ENCODE results near the gene PTPRE. TPM values are rescaled to one million over a fixed set of nuclear protein-coding genes. Genes with fewer than 3 reads are reported as not detected.

Gene PTPRE
- total RNA-seq, 1 donor from 2014 or later: 1.6 TPM

GRCh38 chr10:127907411-127908105 lies 655 bp downstream of the PTPRE start:
- ATAC-seq (peak; percentile 30), DNase-seq (ENCODE audit: low spot score) (no peak)

DNA sequence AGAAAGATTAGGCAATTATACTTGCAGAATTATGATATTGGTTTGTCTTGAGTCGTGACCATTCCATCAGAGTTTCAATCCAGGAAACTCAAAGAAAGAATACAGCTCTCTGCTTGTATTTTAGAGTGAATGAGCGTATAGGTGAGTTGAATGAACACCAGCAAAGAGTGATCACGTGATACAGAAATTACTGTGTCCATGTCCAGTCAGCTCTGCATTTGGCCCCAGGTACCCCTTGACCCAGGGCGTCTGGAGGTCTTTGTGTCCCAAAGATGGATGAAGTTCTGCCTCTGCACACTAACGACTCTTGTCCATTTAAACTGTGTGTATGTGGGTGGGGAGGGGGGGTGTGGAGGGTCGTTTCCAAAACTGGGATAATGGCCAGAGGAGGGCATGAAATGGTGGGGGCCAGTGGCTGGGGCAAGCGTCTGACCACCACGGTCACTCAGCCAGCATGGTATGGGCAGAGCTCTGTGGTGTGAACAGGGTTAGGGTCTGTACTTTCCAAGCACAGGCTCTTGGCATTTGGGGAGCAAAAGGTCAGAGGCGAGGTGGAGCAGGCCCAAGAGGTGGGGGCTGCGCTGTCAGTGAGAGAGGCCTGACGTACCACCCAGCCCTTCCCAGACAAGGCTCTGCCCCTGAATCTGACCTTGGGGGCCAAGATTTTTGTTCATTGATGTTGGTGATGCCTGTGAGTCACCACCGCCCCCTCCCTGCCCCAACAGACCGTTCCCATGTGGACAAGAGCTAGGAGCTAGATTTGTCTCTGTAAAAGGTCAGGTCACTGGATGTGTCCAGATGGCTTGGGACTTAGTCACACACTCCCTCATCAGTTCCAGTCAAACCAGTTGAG lies 1.4 kb downstream of the PTPRE start:
- DNase-seq (ENCODE audit: low spot score) (no peak), ATAC-seq (no peak)

GRCh38 chr10:127908959-127909267 lies 2.0 kb downstream of the PTPRE start:
- no peak for ATAC-seq
- no peak for DNase-seq (ENCODE audit: low spot score)

DNA sequence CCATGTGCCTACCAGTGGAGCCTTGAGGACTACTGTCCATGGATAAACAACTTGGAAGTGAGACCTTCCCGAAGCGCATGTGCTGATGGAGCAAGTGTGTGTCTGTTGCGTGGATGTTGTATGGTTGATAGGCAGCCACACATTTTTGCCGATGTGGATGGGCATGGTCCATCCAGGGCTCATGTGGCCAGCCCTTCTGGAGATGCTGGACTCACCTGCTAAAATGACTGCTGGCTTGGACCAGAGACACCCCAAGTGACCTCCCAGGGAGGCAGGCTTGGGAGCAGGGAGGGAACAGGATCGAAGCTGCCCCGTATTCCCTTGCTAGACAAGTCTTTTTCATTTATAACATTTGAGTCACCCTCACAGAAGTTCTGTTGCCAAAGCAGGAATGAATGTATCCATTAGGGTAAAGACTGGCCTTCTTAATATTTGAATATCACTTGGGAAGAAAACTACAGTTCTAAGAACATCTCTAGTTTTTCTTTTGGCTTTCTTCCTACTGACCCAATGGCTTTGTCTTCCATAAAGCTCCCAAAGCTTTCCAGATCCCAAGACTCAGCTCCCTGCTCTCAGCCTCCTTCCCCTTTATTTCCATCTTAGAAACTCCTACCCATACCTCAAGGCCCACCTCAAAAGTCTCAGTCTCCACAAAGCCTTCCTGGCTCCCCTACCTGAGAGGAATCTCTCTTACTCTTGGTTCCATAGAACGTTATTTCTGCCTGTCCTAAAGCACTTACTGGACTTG lies 3.0 kb downstream of the PTPRE start:
- no peak for DNase-seq (ENCODE audit: low spot score)
- no peak for ATAC-seq

DNA sequence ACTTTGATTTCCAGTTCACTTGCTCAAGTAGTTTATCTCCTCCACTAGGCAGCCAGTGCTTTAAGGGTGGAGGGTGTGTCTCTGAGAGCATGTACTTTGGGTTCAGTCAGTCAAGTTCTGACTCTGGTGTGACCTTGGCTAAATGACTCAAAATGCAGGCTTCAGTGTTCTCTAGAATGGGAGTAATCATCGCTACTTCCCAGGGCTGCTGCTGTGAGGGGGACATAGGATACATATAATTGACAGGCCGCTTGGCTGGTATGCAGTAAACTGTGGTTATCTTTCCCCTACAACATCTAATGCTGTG lies 3.5 kb downstream of the PTPRE start:
- DNase-seq (ENCODE audit: low spot score): no peak
- ATAC-seq: no peak

GRCh38 chr10:127911218-127911866 lies 4.4 kb downstream of the PTPRE start:
- ATAC-seq (no peak), DNase-seq (ENCODE audit: low spot score) (no peak)

GRCh38 chr10:127911867-127912257 lies 5.0 kb downstream of the PTPRE start:
- DNase-seq (ENCODE audit: low spot score): no peak
- ATAC-seq: no peak

- ATAC-seq (no peak), DNase-seq (ENCODE audit: low spot score) (no peak)
Measured at GRCh38 chr10:127912607-127913367, 5.9 kb downstream of the PTPRE start.

- DNase-seq (ENCODE audit: low spot score): no peak
- no peak for ATAC-seq
Measured at GRCh38 chr10:127913368-127913759, 6.5 kb downstream of the PTPRE start.

- DNase-seq (ENCODE audit: low spot score): no peak
- ATAC-seq: no peak
Measured at GRCh38 chr10:127915324-127915723, 8.4 kb downstream of the PTPRE start.

DNA sequence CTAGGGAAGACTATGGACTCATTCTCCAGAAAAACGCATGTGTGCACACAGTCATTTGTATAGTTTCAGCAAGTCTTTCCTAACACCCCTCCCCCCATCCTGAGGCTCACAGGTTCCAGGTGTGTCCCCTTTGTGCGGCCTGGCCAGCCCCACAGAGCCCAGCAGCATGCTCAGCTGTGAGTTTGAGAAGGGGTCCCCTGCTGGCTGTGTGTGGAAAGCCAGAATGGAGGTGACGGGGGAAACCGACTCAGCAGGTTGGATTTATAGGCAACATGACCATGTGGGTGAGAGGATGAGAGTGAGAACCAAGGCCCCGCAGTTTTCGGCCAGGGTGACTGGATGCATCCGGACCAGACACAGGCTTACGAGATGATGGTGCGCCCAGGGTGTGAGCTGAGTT lies 9.9 kb downstream of the PTPRE start:
- ATAC-seq (no peak), DNase-seq (ENCODE audit: low spot score) (no peak)

DNA sequence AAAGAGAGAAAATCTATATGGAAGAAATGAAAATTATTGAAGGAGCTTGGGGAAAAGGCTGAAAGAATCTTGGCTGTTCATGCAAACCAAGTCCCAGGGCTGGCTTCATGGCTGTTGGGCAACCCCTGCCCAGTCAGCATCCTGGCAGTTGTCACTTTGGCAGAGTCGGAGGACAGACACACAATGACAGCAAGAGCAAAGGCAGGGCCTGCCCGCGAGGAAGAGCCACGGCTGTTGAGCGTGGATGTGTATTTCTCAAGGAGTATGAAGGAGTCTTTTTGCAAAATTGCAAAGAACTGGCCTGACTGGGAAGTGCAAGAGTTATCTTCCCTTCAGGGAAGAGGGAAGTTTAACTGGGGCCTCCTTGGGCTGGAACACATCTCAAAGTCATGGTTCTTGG lies 11.7 kb downstream of the PTPRE start:
- ATAC-seq: peak; percentile 29
- DNase-seq (ENCODE audit: low spot score): no peak

- DNase-seq (ENCODE audit: low spot score): no peak
- ATAC-seq: peak; percentile 26
Measured at GRCh38 chr10:127919418-127920271, 12.7 kb downstream of the PTPRE start.

DNA sequence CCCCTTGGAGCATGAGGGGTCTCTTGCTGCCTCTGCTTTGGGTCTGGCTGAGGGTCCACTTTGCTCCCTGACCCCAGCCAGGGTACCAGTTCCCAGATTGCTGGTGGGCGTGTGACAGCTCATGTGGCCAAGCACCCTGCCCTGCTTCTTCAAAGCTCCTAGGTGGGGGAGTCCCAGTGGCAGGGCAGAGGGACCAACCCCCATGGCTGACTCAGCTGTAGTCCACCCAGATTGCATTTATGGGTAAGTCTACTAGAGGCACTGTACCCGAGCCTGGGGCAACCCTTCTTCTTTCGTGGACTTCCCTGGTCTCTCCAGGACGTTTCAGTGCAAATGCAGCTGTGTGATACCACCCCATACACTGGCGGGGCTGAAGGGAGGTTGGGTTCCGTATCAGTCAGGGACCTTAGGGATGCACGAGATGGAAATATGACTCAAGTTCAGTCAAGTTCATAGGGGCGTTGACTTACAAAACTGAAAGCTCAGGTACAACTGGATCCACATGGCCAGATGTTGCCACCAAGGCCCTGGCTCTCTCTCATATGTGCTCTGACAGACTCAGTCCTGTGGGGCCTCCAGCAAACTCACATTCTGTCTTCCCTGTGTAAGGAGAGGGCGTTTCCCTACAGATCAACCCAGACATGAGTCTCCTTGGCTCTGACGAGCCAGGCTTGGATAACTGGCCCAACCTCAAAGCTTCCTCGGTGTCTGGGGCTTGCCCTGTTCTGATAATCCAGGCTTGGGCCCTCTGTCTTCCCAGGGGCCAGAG lies 13.6 kb downstream of the PTPRE start:
- DNase-seq (ENCODE audit: low spot score) (no peak), ATAC-seq (no peak)

DNA sequence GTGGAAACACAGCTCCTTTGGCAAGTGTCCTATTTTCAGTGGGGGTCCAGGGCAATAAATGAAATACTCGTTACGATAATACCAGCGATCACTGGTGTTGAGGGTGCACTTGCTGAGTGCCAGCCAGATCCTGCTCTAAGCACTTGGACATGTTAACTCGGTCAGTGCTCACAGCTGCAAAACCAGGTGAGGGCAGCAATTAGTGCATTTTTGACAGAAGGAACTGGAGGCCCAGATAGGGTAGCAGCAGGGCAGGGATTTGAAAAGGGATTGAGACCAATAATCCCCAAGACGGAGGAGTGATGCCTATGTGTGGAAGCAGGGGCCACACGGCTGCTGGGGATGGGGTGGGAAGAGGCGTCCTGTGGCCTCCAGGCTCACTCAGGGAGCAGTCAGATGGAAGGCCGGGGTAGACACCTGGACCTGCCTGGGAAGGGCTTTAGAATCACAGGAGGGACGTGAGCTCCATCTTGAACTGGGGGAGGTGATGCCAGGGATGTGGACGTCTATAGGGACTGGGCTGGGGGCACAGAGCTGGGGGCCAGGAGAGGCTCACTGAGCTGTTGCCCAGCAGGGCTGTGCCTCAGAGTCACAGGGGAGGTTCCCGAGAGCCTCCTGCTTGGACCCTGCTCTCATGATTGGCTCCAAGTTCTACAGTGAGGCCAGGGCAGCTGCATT lies 14.3 kb downstream of the PTPRE start:
- DNase-seq (ENCODE audit: low spot score): no peak
- no peak for ATAC-seq

GRCh38 chr10:127921753-127922145 lies 14.8 kb downstream of the PTPRE start:
- ATAC-seq (peak; percentile 40), DNase-seq (ENCODE audit: low spot score) (no peak)

GRCh38 chr10:127922206-127922605 lies 15.3 kb downstream of the PTPRE start:
- DNase-seq (ENCODE audit: low spot score): no peak
- no peak for ATAC-seq

DNA sequence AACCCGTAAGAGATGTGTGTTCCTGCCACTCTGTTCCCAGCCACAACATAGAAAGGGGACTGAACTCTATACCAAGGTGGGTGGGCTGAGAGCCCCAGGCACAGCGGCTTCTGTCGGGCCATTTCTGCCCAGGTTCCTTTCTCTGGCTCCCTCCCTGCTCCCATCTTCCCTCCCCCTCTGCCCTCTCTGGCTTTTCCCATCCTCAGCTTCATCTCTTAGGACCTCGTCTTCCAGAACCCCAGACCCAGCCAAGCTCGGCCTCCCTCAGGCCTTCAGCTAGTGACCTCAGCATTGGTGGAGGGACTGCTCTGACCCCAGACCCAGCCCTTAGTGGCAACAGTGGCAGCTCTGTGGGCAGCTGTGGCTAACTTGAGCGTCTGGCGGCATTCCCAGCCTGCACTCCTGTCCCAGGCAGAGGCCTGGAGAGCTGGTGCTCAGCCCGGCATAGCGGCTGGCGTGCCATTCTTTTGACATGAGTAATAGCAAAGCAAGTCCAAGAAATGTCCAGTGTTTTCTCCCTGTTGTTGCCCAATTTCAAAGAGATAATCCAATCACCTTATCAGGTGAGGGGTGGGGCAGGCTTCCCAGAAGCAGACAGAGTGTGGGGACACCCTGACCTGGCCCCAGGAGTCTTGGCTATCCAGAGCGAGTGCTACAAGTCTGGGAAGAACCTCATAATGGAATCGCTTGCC lies 15.9 kb downstream of the PTPRE start:
- ATAC-seq: peak; percentile 32
- DNase-seq (ENCODE audit: low spot score): no peak

Data from left lobe of liver (tissue), 2 donors.